Measurements from ENCODE around the gene LILRB4. TPM values are rescaled to one million over a fixed set of nuclear protein-coding genes. Genes with fewer than 3 reads are reported as not detected.
"Not testable (repeated sequence)": the region's sequence is repeated elsewhere in the genome, so short reads cannot be mapped to it uniquely, and the experiment has no call there.

The LILRB4 gene
- polyA plus RNA-seq, 4 donors = 0.84 to 1.2 (median 1.0) TPM

- no peak for DNase-seq (ENCODE audit: low read depth in 4 of 4, low spot score in 3 of 4)
Measured at GRCh38 chr19:54646331-54646841, 16.4 kb upstream of the LILRB4 start.

- no peak for DNase-seq (ENCODE audit: low read depth in 4 of 4, low spot score in 3 of 4)
Measured at GRCh38 chr19:54648129-54648528, 14.7 kb upstream of the LILRB4 start.

GRCh38 chr19:54650108-54650655 is 12.6 kb upstream of the LILRB4 start:
- DNase-seq (ENCODE audit: low read depth in 4 of 4, low spot score in 3 of 4) = no peak

GRCh38 chr19:54653181-54653809 is 9.5 kb upstream of the LILRB4 start:
- no peak for DNase-seq (ENCODE audit: low read depth in 4 of 4, low spot score in 3 of 4)

- DNase-seq (ENCODE audit: low read depth in 4 of 4, low spot score in 3 of 4) = no peak
Measured at GRCh38 chr19:54654447-54655321, 8.1 kb upstream of the LILRB4 start.

GRCh38 chr19:54659300-54659699 is 3.5 kb upstream of the LILRB4 start:
- DNase-seq (ENCODE audit: low read depth in 4 of 4, low spot score in 3 of 4) = no peak

- no peak for DNase-seq (ENCODE audit: low read depth in 4 of 4, low spot score in 3 of 4)
Measured at GRCh38 chr19:54660306-54660705, 2.5 kb upstream of the LILRB4 start.

- DNase-seq (ENCODE audit: low read depth in 4 of 4, low spot score in 3 of 4) = no peak
Measured at GRCh38 chr19:54660964-54661363, 1.8 kb upstream of the LILRB4 start.

- DNase-seq (ENCODE audit: low read depth in 4 of 4, low spot score in 3 of 4) = no peak
Measured at GRCh38 chr19:54661846-54662481, 821 bp upstream of the LILRB4 start.

- DNase-seq (ENCODE audit: low read depth in 4 of 4, low spot score in 3 of 4) = no peak
Measured at GRCh38 chr19:54665530-54665929, 2.7 kb downstream of the LILRB4 start.

GRCh38 chr19:54667217-54667616 is 4.4 kb downstream of the LILRB4 start:
- DNase-seq (ENCODE audit: low read depth in 4 of 4, low spot score in 3 of 4) = no peak

GRCh38 chr19:54668353-54668752 is 5.6 kb downstream of the LILRB4 start:
- DNase-seq (ENCODE audit: low read depth in 4 of 4, low spot score in 3 of 4) = no peak

- DNase-seq (ENCODE audit: low read depth in 4 of 4, low spot score in 3 of 4) = no peak
Measured at GRCh38 chr19:54670576-54671357, 8.0 kb downstream of the LILRB4 start.

GRCh38 chr19:54673222-54673621 is 10.4 kb downstream of the LILRB4 start:
- DNase-seq (ENCODE audit: low read depth in 4 of 4, low spot score in 3 of 4) = no peak

- peak in 2 of 4 donors; percentile 1 to 8 for DNase-seq (ENCODE audit: low read depth in 4 of 4, low spot score in 3 of 4)
Measured at GRCh38 chr19:54674021-54674617, 11.3 kb downstream of the LILRB4 start.

GRCh38 chr19:54676210-54676834 is 13.5 kb downstream of the LILRB4 start:
- peak in 3 of 4 donors; percentile 12 to 18 (median 16) for DNase-seq (ENCODE audit: low read depth in 4 of 4, low spot score in 3 of 4)

GRCh38 chr19:54677217-54677616 is 14.4 kb downstream of the LILRB4 start:
- DNase-seq (ENCODE audit: low read depth in 4 of 4, low spot score in 3 of 4) = no peak

- DNase-seq (ENCODE audit: low read depth in 4 of 4, low spot score in 3 of 4) = not testable (repeated sequence)
Measured at GRCh38 chr19:54681596-54681995, 18.8 kb downstream of the LILRB4 start.

- no peak for DNase-seq (ENCODE audit: low read depth in 4 of 4, low spot score in 3 of 4)
Measured at GRCh38 chr19:54682306-54682856, 19.6 kb downstream of the LILRB4 start.

All from right renal pelvis (tissue), 4 donors.